Adrenal gland (tissue), 12 donors: ENCODE results near the gene SECISBP2L. TPM values are rescaled to one million over a fixed set of nuclear protein-coding genes. Genes with fewer than 3 reads are reported as not detected.

ENCODE experiments used
- DNase-seq, 7 donors: peaks; one replicate each; pipeline ENCODE4 v3.0.0-alpha.2; 2019 to 2020
- H3K27ac ChIP-seq, 5 donors: fragments of 200-600 bp; sonication (generic) in 4 of 5; 1 replicate in 3 of 5; 2 replicates in 2 of 5; pipeline versions ENCODE4 v1.5.1 to v1.8.0; 2016 to 2020; ENCODE audit warnings: mild to moderate bottlenecking in 1 of 5
- H3K27me3 ChIP-seq: fragments of 200-600 bp; 2 replicates; pipeline ENCODE4 v1.8.0; 2021
- H3K36me3 ChIP-seq, 2 donors: fragments of 200-600 bp; replicated peaks in 1 of 2; 1 replicate in 1 of 2; 2 replicates in 1 of 2; pipeline versions ENCODE4 v1.5.1 to v1.8.0; 2018 to 2022
- H3K4me1 ChIP-seq, 2 donors: fragments of 200-600 bp; replicated peaks in 1 of 2; 1 replicate in 1 of 2; 2 replicates in 1 of 2; pipeline versions ENCODE4 v1.5.1 to v1.8.0; 2018 to 2021
- H3K4me3 ChIP-seq, 4 donors: fragments of 200-600 bp; sonication (generic) in 3 of 4; one replicate each; pipeline ENCODE4 v1.5.1; 2016 to 2018
- H3K9me3 ChIP-seq, 3 donors: fragments of 200-600 bp; sonication (generic) in 1 of 3; replicated peaks in 1 of 3; 1 replicate in 2 of 3; 2 replicates in 1 of 3; pipeline versions ENCODE4 v1.5.1 to v1.8.0; 2016 to 2021
- CTCF ChIP-seq, 6 experiments: fragments of 450-650 bp in 4 of 6; fragments of 200-600 bp in 2 of 6; sonication (generic) in 1 of 6; IDR thresholded peaks; 1 replicate in 5 of 6; 2 replicates in 1 of 6; pipeline versions ENCODE4 v1.5.1 to v1.8.0; 2016 to 2021; ENCODE audit warnings: antibody characterized with exemption in 6 of 6, mild to moderate bottlenecking in 2 of 6, moderate library complexity in 1 of 6
- POLR2A ChIP-seq, 2 donors: fragments of 450-650 bp; IDR thresholded peaks; one replicate each; pipeline ENCODE4 v1.6.1; 2017; ENCODE audit warnings: antibody characterized with exemption in 2 of 2, mild to moderate bottlenecking in 2 of 2, moderate library complexity in 1 of 2
- WGBS, 4 donors: extraction: QIAGEN DNeasy Blood & Tissue Kit in 2 of 4; methylation state at CpG; one replicate each; pipeline versions ENCODE4 v1.1.5 to v1.1.7; 2013 to 2017; 5-methylcytosine and 5-hydroxymethylcytosine counted together
- intact Hi-C, 2 donors: fragments of 100-400 bp; cut with DNase I; formaldehyde crosslinking; loops; one replicate each; pipeline versions ENCODE4 v1.14.1 to v1.15.0; 2022 to 2023
- polyA plus RNA-seq, 3 donors: library from polyadenylated mRNA; stranded (reverse); fragments of 200-250 nt in 2 of 3; fragments of 350-450 nt in 1 of 3; fragmentation: Illumina TruSeq in 1 of 3; extraction: RNeasy Lipid Tissue Mini Kit (QIAGEN cat#74804) in 1 of 3; gene quantifications; one replicate each; pipeline ENCODE4 v1.2.3, GENCODE V29; 2013 to 2014
- total RNA-seq, 9 donors: library from RNA; depleted of rRNA in 4 of 9; stranded (reverse); fragments of >200 nt in 4 of 9; fragments of 120-200 nt in 1 of 9; fragmentation: NEBNext Ultra II Directional in 1 of 9; extraction: Animal tissue kit (Norgen Biotek cat#: 25700) in 1 of 9; gene quantifications; one replicate each; pipeline versions ENCODE4 v1.1.0 to v1.2.4, GENCODE V29; 2013 to 2023
- donor health status: healthy with polysubstance abuse.
- donor health status: Bipolar disorder and iron deficiency.
- donor health status: DM: yes; HTN: yes; CAD: no.
- donor health status: DM: no; HTN: no; CAD: no.
- donor health status: DM: no; HTN: no; CAD: no.
- donor health status: DM: yes; HTN: yes; CAD: no.

SECISBP2L gene
- total and polyA plus RNA-seq, 12 donors = 9.1 to 117 (median 44.2) TPM

- 82 to 91% (median 83%) methylated on average over 1 of the region's 1 CpG for WGBS, 4 donors
- H3K27me3 ChIP-seq = no peaks in the 10 kb centered on the region
- no peak overlapping the region for H3K27ac ChIP-seq
- intact Hi-C loops = no loop called here
- peaks cover 0 to 14% of the 10 kb centered on the region in 2 donors for H3K36me3 ChIP-seq
- H3K4me1 ChIP-seq = no peaks in the 10 kb centered on the region
- no peak overlapping the region for H3K4me3 ChIP-seq
- no peak for DNase-seq
- TF ChIP-seq CTCF (IDR thresholded peaks at IDR 0.05) (no peak), POLR2A (IDR thresholded peaks at IDR 0.05) (no peak)
- H3K9me3 ChIP-seq = no peaks in the 10 kb centered on the region
Observed at GRCh38 chr15:48989170-48989569, 57.1 kb downstream of the SECISBP2L start.

- Histone ChIP-seq H3K9me3 (no peaks in the 10 kb centered on the region), H3K27me3 (no peaks in the 10 kb centered on the region), H3K27ac (no peak overlapping the region), H3K36me3 (peaks cover 0 to 8% of the 10 kb centered on the region in 2 donors), H3K4me1 (no peaks in the 10 kb centered on the region), H3K4me3 (no peak overlapping the region)
- TF ChIP-seq CTCF (IDR thresholded peaks at IDR 0.05) (no peak), POLR2A (IDR thresholded peaks at IDR 0.05) (no peak)
- intact Hi-C loops = no loop called here
- no peak for DNase-seq
Observed at GRCh38 chr15:48987142-48987541, 59.1 kb downstream of the SECISBP2L start.

GRCh38 chr15:48986240-48986639 is 60.0 kb downstream of the SECISBP2L start:
- intact Hi-C loops = no loop called here
- no peak overlapping the region for H3K4me3 ChIP-seq
- no peaks in the 10 kb centered on the region for H3K4me1 ChIP-seq
- no peaks in the 10 kb centered on the region for H3K9me3 ChIP-seq
- H3K27ac ChIP-seq = no peak overlapping the region
- no peaks in the 10 kb centered on the region for H3K36me3 ChIP-seq
- TF ChIP-seq POLR2A (IDR thresholded peaks at IDR 0.05) (no peak), CTCF (IDR thresholded peaks at IDR 0.05) (no peak)
- DNase-seq = no peak
- WGBS, 4 donors = 84 to 92% (median 86%) methylated on average over 5 of the region's 5 CpGs
- H3K27me3 ChIP-seq = no peaks in the 10 kb centered on the region

- no peak for DNase-seq
- no peak overlapping the region for H3K4me3 ChIP-seq
- no peaks in the 10 kb centered on the region for H3K27me3 ChIP-seq
- H3K4me1 ChIP-seq = no peaks in the 10 kb centered on the region
- H3K36me3 ChIP-seq = no peaks in the 10 kb centered on the region
- TF ChIP-seq CTCF (IDR thresholded peaks at IDR 0.05) = no peak
- no peak for TF ChIP-seq POLR2A (IDR thresholded peaks at IDR 0.05)
- 71 to 84% (median 81%) methylated on average over 3 of the region's 3 CpGs for WGBS, 4 donors
- no peak overlapping the region for H3K27ac ChIP-seq
- H3K9me3 ChIP-seq = no peaks in the 10 kb centered on the region
- intact Hi-C loops = no loop called here
Observed at GRCh38 chr15:48985516-48985915, 60.7 kb downstream of the SECISBP2L start.
